HepG2 (cell line): Measurements from ENCODE around the gene UAP1. TPM values are rescaled to one million over a fixed set of nuclear protein-coding genes. Genes with fewer than 3 reads are reported as not detected.

ENCODE experiments used
- ATAC-seq: fragments of 200-7000 bp; cut with Tn5 transposase; 3 replicates; pipeline ENCODE4 v1.9.1; 2020; ENCODE audit warnings: mild to moderate bottlenecking, moderate library complexity
- BruUV-seq: library from RNA; stranded (reverse); fragments of 400-500 nt; replicated peaks from 2 replicates; lab custom pipeline; 2021; lab: Mats Ljungman, UMichigan
- CTCF ChIA-PET: fragments of 300-600 bp; formaldehyde crosslinking; extraction: SDS; loops from one replicate; lab custom pipeline; 2021; ENCODE audit warnings: low total read pairs, inconsistent platforms, low intra/inter-chr PET ratio; lab: Yijun Ruan, JAX
- POLR2A ChIA-PET: fragments of 350-600 bp; sonication (Branson Sonifier 250); formaldehyde crosslinking; loops from one replicate; lab custom pipeline; 2020; ENCODE audit warnings: antibody characterized with exemption, inconsistent platforms; lab: Yijun Ruan, JAX
- DNase-seq: peaks from one replicate; pipeline ENCODE4 v3.0.0-alpha.2; 2015; ENCODE audit warnings: low spot score
- FAIRE-seq: peaks from 3 replicates; lab custom pipeline; 2011; peaks lifted over from hg19 to GRCh38; lab: Jason Lieb, UNC
- H2AFZ ChIP-seq: one replicate; pipeline ENCODE4 v1.6.1; 2011; ENCODE audit warnings: low read length, inconsistent platforms
- H3K27ac ChIP-seq: fragments of 300-600 bp; 3 replicates; pipeline ENCODE4 v1.8.0; 2011; ENCODE audit warnings: mixed run types, mild to moderate bottlenecking, mixed read lengths, low read length, inconsistent platforms; ENCODE audit not compliant: insufficient read depth; ENCODE audit errors: extremely low read length
- H3K27me3 ChIP-seq, 2 experiments: fragments of 200-600 bp in 1 of 2; 2 replicates in 1 of 2; 3 replicates in 1 of 2; pipeline versions ENCODE4 v1.6.0 to v1.8.0; 2011; ENCODE audit warnings: low read length in 2 of 2, mild to moderate bottlenecking in 2 of 2, moderate library complexity in 2 of 2, inconsistent platforms in 1 of 2; ENCODE audit not compliant: insufficient read depth in 2 of 2, control insufficient read depth in 1 of 2
- H3K36me3 ChIP-seq, 2 experiments: fragments of 200-600 bp in 1 of 2; replicated peaks in 1 of 2; 2 replicates in 1 of 2; 3 replicates in 1 of 2; pipeline versions ENCODE4 v1.5.1 to v1.8.0; 2011; ENCODE audit warnings: low read length in 2 of 2, inconsistent platforms in 1 of 2; ENCODE audit not compliant: insufficient read depth in 2 of 2, control insufficient read depth in 1 of 2
- H3K4me1 ChIP-seq: 2 replicates; pipeline ENCODE4 v1.5.1; 2012; ENCODE audit warnings: low read length, inconsistent platforms; ENCODE audit not compliant: insufficient read depth
- H3K4me2 ChIP-seq: 2 replicates; pipeline ENCODE4 v1.6.0; 2011; ENCODE audit warnings: low read depth, low read length, inconsistent platforms
- H3K4me3 ChIP-seq, 3 experiments: fragments of 200-600 bp in 1 of 3; sonication (generic), shearing (Covaris generic) in 1 of 3; replicated peaks in 1 of 3; 2 replicates each; pipeline ENCODE4 v1.5.1; 2011 to 2016; ENCODE audit warnings: low read length in 3 of 3, inconsistent platforms in 2 of 3, low read depth in 2 of 3, mild to moderate bottlenecking in 2 of 3, control low read depth in 1 of 3, mixed read lengths in 1 of 3; ENCODE audit not compliant: insufficient read depth in 1 of 3
- H3K79me2 ChIP-seq: one replicate; pipeline ENCODE4 v1.6.1; 2011; ENCODE audit warnings: low read length, inconsistent platforms; ENCODE audit not compliant: insufficient read depth
- H3K9ac ChIP-seq: 2 replicates; pipeline ENCODE4 v1.6.0; 2011; ENCODE audit warnings: mild to moderate bottlenecking, low read depth, low read length, inconsistent platforms; ENCODE audit not compliant: insufficient read depth
- H3K9me3 ChIP-seq: 2 replicates; pipeline ENCODE4 v1.5.1; 2012; ENCODE audit warnings: mild to moderate bottlenecking, low read length
- H4K20me1 ChIP-seq: 2 replicates; pipeline ENCODE4 v1.6.0; 2011; ENCODE audit warnings: inconsistent platforms, mild to moderate bottlenecking, low read length, moderate library complexity; ENCODE audit not compliant: insufficient read depth
- BORCS8-MEF2B ChIP-seq: sonication (generic); formaldehyde crosslinking; IDR thresholded peaks from 2 replicates; pipeline ENCODE4 v1.8.0; 2022; ENCODE audit warnings: mild to moderate bottlenecking, missing genetic modification reagents
- DMTF1 ChIP-seq: sonication (generic); formaldehyde crosslinking; IDR thresholded peaks from 2 replicates; pipeline ENCODE4 v1.4.0; 2020; ENCODE audit warnings: mild to moderate bottlenecking, missing genetic modification reagents
- FOXO4 ChIP-seq: sonication (generic); formaldehyde crosslinking; conservative IDR thresholded peaks from 2 replicates; pipeline ENCODE4 v1.8.1; 2023; ENCODE audit warnings: missing genetic modification reagents
- POLR2AphosphoS2 ChIP-seq: IDR thresholded peaks from 2 replicates; pipeline ENCODE4 v1.6.1; 2011; ENCODE audit warnings: low read depth, low read length, improper control_type of control experiment
- RARA ChIP-seq: IDR thresholded peaks from 2 replicates; pipeline ENCODE4 v1.6.1; 2016; ENCODE audit warnings: missing genetic modification reagents, missing compliant biosample characterization
- RBAK ChIP-seq: sonication (generic); formaldehyde crosslinking; IDR thresholded peaks from 2 replicates; pipeline ENCODE4 v1.5.1; 2020; ENCODE audit warnings: mild to moderate bottlenecking, missing genetic modification reagents
- RBM39 ChIP-seq: fragments of 200-400 bp; formaldehyde crosslinking; IDR thresholded peaks from one replicate; pipeline ENCODE4 v1.6.1; 2018; ENCODE audit warnings: antibody characterized with exemption, mild to moderate bottlenecking, low read depth, low read length; ENCODE audit not compliant: poor library complexity, severe bottlenecking
- TGIF2 ChIP-seq: IDR thresholded peaks from 2 replicates; pipeline ENCODE4 v1.6.1; 2016; ENCODE audit warnings: control low read depth, missing compliant biosample characterization
- TOE1 ChIP-seq: sonication (generic); formaldehyde crosslinking; IDR thresholded peaks from 2 replicates; pipeline ENCODE4 v1.4.0; 2020; ENCODE audit warnings: mild to moderate bottlenecking, missing genetic modification reagents
- TSC22D2 ChIP-seq: sonication (generic); formaldehyde crosslinking; IDR thresholded peaks from 2 replicates; pipeline ENCODE4 v1.5.1; 2020; ENCODE audit warnings: missing genetic modification reagents, mild to moderate bottlenecking, borderline replicate concordance
- U2AF1 ChIP-seq: fragments of 200-400 bp; formaldehyde crosslinking; optimal IDR thresholded peaks from 2 replicates; pipeline ENCODE3; 2017; ENCODE audit warnings: mild to moderate bottlenecking, low read depth, low read length
- ZFP90 ChIP-seq: sonication (generic); formaldehyde crosslinking; IDR thresholded peaks from 2 replicates; pipeline ENCODE4 v1.8.0; 2022; ENCODE audit warnings: missing genetic modification reagents, mild to moderate bottlenecking, inconsistent platforms, borderline replicate concordance
- ZKSCAN8 ChIP-seq: IDR thresholded peaks from 2 replicates; pipeline ENCODE4 v1.6.1; 2016; ENCODE audit warnings: borderline replicate concordance, missing genetic modification reagents, missing compliant biosample characterization
- ZNF121 ChIP-seq: sonication (generic); formaldehyde crosslinking; IDR thresholded peaks from 2 replicates; pipeline ENCODE4 v1.5.0; 2020; ENCODE audit warnings: mild to moderate bottlenecking, missing genetic modification reagents
- ZNF263 ChIP-seq: sonication (generic); formaldehyde crosslinking; IDR thresholded peaks from 2 replicates; pipeline ENCODE4 v1.4.0; 2020; ENCODE audit warnings: missing genetic modification reagents
- ZNF335 ChIP-seq: sonication (generic); formaldehyde crosslinking; IDR thresholded peaks from 2 replicates; pipeline ENCODE4 v1.4.0; 2020; ENCODE audit warnings: missing genetic modification reagents
- ZNF34 ChIP-seq: sonication (generic); formaldehyde crosslinking; IDR thresholded peaks from 2 replicates; pipeline ENCODE4 v1.4.0; 2020; ENCODE audit warnings: mild to moderate bottlenecking, missing genetic modification reagents, borderline replicate concordance
- ZNF580 ChIP-seq: IDR thresholded peaks from 2 replicates; pipeline ENCODE4 v1.6.1; 2016; ENCODE audit warnings: low read depth, borderline replicate concordance
- WGBS: methylation state at CpG from one replicate; pipeline ENCODE4 v1.1.6; 2017; ENCODE audit warnings: low lambda C conversion rate; 5-methylcytosine and 5-hydroxymethylcytosine counted together
- in situ Hi-C: cut with HindIII; loops from 2 replicates; pipeline ENCODE4 v1.10.0; 2017; ENCODE audit warnings: low pct_unique_long_range_greater_than_20kb; ENCODE audit not compliant: extremely low pct_ligation_motif_present
- intact Hi-C: fragments of 100-400 bp; cut with micrococcal nuclease; formaldehyde crosslinking; loops from one replicate; pipeline ENCODE4 v1.10.0; 2022; ENCODE audit not compliant: unreplicated experiment
- polyA plus RNA-seq, 8 experiments: library from polyadenylated mRNA; depleted of rRNA in 3 of 8; stranded (reverse) in 7 of 8; unstranded in 1 of 8; fragments of >200 nt; fragmentation: Illumina TruSeq in 4 of 8; extraction: Trizol in 4 of 8; gene quantifications; 2 replicates each; pipeline versions ENCODE4 v1.2.1 to v1.2.3, GENCODE V29; 2011 to 2016; ENCODE audit warnings: low read depth in 4 of 8, missing spikeins in 1 of 8, mixed read lengths in 1 of 8; ENCODE audit not compliant: insufficient read depth in 1 of 8
- total RNA-seq, 5 experiments: library from RNA; depleted of rRNA; stranded (reverse); fragments of >200 nt; fragmentation: Illumina TruSeq; extraction: Trizol; gene quantifications; 2 replicates each; pipeline ENCODE4 v1.2.3, GENCODE V29; 2016; ENCODE audit warnings: low read depth in 1 of 5
- TF ChIP-seq, protein P1 (sequence below): fragments of 450-650 bp; IDR thresholded peaks from 2 replicates; pipeline ENCODE4 v1.6.1; 2017
- TF ChIP-seq, protein P2 (sequence below): sonication (generic); formaldehyde crosslinking; IDR thresholded peaks from 2 replicates; pipeline ENCODE4 v1.8.0; 2022; ENCODE audit warnings: mild to moderate bottlenecking, missing genetic modification reagents, moderate library complexity

UAP1 gene
- total and polyA plus RNA-seq, 2 of the 13 experiments (the other 11 are each of a cell fraction or from before 2014, with no cell fraction given) = 48.4 to 117 TPM

- DNase-seq (no peak), FAIRE-seq (no peak), ATAC-seq (no peak)
- POLR2A ChIA-PET = no interaction called here
- H3K27me3 ChIP-seq = no peaks in the 10 kb centered on the region
- CTCF ChIA-PET = no interaction called here
- H3K9me3 ChIP-seq = no peaks in the 10 kb centered on the region
- H3K79me2 ChIP-seq = peaks cover 8% of the 10 kb centered on the region
- H3K4me2 ChIP-seq = no peak overlapping the region
- H3K27ac ChIP-seq = no peak overlapping the region
- H3K36me3 ChIP-seq = peaks cover 12 to 58% of the 10 kb centered on the region in 2 experiments
- 0 out of 2 replicates have a peak, but pooled peaks cover 3% of the 10 kb centered on the region for H4K20me1 ChIP-seq
- no peaks in the 10 kb centered on the region for H3K4me1 ChIP-seq
- no peak overlapping the region for H2AFZ ChIP-seq
- no peak overlapping the region for H3K9ac ChIP-seq
- no TSS peak for BruUV-seq
- TF ChIP-seq, protein P1, sequence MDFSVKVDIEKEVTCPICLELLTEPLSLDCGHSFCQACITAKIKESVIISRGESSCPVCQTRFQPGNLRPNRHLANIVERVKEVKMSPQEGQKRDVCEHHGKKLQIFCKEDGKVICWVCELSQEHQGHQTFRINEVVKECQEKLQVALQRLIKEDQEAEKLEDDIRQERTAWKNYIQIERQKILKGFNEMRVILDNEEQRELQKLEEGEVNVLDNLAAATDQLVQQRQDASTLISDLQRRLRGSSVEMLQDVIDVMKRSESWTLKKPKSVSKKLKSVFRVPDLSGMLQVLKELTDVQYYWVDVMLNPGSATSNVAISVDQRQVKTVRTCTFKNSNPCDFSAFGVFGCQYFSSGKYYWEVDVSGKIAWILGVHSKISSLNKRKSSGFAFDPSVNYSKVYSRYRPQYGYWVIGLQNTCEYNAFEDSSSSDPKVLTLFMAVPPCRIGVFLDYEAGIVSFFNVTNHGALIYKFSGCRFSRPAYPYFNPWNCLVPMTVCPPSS = no peak
- TF ChIP-seq ZNF263 = no peak
- no peak for TF ChIP-seq DMTF1 (CRISPR knock-in tag)
- TF ChIP-seq BORCS8-MEF2B (CRISPR knock-in tag) = no peak
- TF ChIP-seq ZNF34 (CRISPR knock-in tag) = no peak
- no peak for TF ChIP-seq RARA (CRISPR knock-in tag)
- no peak for TF ChIP-seq U2AF1
- TF ChIP-seq ZNF580 (CRISPR knock-in tag) = no peak
- TF ChIP-seq RBM39 = no peak
- TF ChIP-seq POLR2AphosphoS2 = no peak
- no peak for TF ChIP-seq TOE1 (CRISPR knock-in tag)
- TF ChIP-seq ZFP90 (CRISPR knock-in tag) = no peak
- TF ChIP-seq TGIF2 (CRISPR knock-in tag) = no peak
- TF ChIP-seq ZNF335 = no peak
- no peak for TF ChIP-seq RBAK (CRISPR knock-in tag)
- TF ChIP-seq ZNF121 (CRISPR knock-in tag) = no peak
- TF ChIP-seq, protein P2, sequence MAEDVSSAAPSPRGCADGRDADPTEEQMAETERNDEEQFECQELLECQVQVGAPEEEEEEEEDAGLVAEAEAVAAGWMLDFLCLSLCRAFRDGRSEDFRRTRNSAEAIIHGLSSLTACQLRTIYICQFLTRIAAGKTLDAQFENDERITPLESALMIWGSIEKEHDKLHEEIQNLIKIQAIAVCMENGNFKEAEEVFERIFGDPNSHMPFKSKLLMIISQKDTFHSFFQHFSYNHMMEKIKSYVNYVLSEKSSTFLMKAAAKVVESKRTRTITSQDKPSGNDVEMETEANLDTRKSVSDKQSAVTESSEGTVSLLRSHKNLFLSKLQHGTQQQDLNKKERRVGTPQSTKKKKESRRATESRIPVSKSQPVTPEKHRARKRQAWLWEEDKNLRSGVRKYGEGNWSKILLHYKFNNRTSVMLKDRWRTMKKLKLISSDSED = no peak
- TF ChIP-seq FOXO4 (CRISPR knock-in tag) = no peak
- TF ChIP-seq ZKSCAN8 = no peak
- TF ChIP-seq TSC22D2 (CRISPR knock-in tag) = no peak
- intact Hi-C loops (no loop called here), in situ Hi-C loops (no loop called here)
- 100% methylated on average over 1 of the region's 1 CpG for WGBS
- no peak overlapping the region for H3K4me3 ChIP-seq
Observed at GRCh38 chr1:162578936-162579335, 17.4 kb downstream of the UAP1 start.
